Measurements from ENCODE around the gene MCCC2. TPM values are rescaled to one million over a fixed set of nuclear protein-coding genes. Genes with fewer than 3 reads are reported as not detected.

Gene MCCC2
- total and polyA plus RNA-seq, 2 of the 8 experiments (the other 6 are each of a cell fraction or from before 2014, with no cell fraction given), result 71.7 to 86.6 TPM

DNA sequence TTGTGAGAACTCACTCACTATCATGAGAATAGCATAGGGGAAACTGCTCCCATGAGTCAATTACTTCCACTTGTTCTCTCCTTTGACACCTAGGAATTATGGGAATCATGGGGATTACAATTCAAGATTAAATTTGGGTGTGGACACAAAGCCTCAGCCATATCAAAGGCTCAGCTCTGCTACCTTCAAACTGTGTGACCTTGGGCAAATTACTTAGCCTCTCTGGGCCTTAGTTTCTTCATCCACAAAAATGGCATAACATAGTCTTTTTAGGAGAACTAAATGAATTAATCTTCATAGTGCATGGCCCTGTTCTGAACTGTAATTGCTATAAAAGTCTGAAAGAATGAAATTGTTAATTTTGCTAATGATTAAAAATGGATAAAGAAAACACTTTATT is 113.7 kb downstream of the MCCC2 start:
- Histone ChIP-seq H2AFZ (ENCODE audit: low read length) (no peak overlapping the region), H3K4ac (replicated peaks; ENCODE audit: insufficient read length, low read depth, low read length) (no peak overlapping the region), H3K56ac (replicated peaks; ENCODE audit: insufficient read length, low read depth, low read length) (no peak overlapping the region), H3K4me1 (replicated peaks in 1 of 4; ENCODE audit: control insufficient read depth in 3 of 4, insufficient read depth in 4 of 4, low read length in 3 of 4) (peaks cover 0 to 3% (median under 1%) of the 10 kb centered on the region in 4 experiments; a peak in 2 of 7 replicates), H3K18ac (ENCODE audit: extremely low read depth, low read length) (no peak overlapping the region), H3K36me3 (ENCODE audit: control insufficient read depth in 2 of 4, insufficient read depth in 4 of 4, low read length in 3 of 4) (no peaks in the 10 kb centered on the region), H3K27ac (ENCODE audit: low read depth, low read length) (no peak overlapping the region), H3K79me2 (ENCODE audit: control insufficient read depth in 1 of 2, insufficient read depth in 2 of 2, low read length in 2 of 2) (no peaks in the 10 kb centered on the region), H3K14ac (ENCODE audit: insufficient read length) (no peak overlapping the region), H2BK5ac (ENCODE audit: low read depth, low read length) (no peak overlapping the region), H4K91ac (replicated peaks; ENCODE audit: insufficient read length, low read length) (no peak overlapping the region), H4K8ac (ENCODE audit: extremely low read depth, insufficient read depth, low read length) (no peak overlapping the region), H2BK15ac (ENCODE audit: low read length) (no peak overlapping the region), H2BK120ac (replicated peaks; ENCODE audit: low read depth, low read length) (no peak overlapping the region), H3K27me3 (replicated peaks in 1 of 4; ENCODE audit: control insufficient read depth in 3 of 4, extremely low read depth in 1 of 4, insufficient read depth in 3 of 4, low read length in 3 of 4) (no peaks in the 10 kb centered on the region), H3K4me3 (ENCODE audit: extremely low read depth in 1 of 4, insufficient read depth in 2 of 4, low read depth in 3 of 4, low read length in 4 of 4) (no peak overlapping the region), H4K5ac (ENCODE audit: insufficient read length, low read depth, low read length) (no peak overlapping the region), H3K79me1 (ENCODE audit: low read depth, low read length) (no peaks in the 10 kb centered on the region), H2BK20ac (ENCODE audit: low read length) (no peak overlapping the region), H3K23ac (ENCODE audit: insufficient read length) (no peak overlapping the region), H3K4me2 (ENCODE audit: insufficient read depth in 1 of 2, low read depth in 2 of 2, low read length in 2 of 2) (no peak overlapping the region), H4K20me1 (replicated peaks in 1 of 2; ENCODE audit: control insufficient read depth in 1 of 2, insufficient read depth in 2 of 2, low read length in 2 of 2) (no peaks in the 10 kb centered on the region), H3K9me3 (ENCODE audit: insufficient read depth in 2 of 2, low read depth in 1 of 2, low read length in 1 of 2) (no peaks in the 10 kb centered on the region), H3K23me2 (ENCODE audit: low read depth, low read length) (peaks cover 2% of the 10 kb centered on the region; the same call in 1 of the 2 replicates), H2BK12ac (ENCODE audit: low read depth, low read length) (no peak overlapping the region), H2AK5ac (ENCODE audit: low read depth, low read length) (no peak overlapping the region), H3K9ac (replicated peaks in 1 of 4; ENCODE audit: extremely low read depth in 1 of 4, low read depth in 3 of 4, low read length in 3 of 4) (no peak overlapping the region)
- TF ChIP-seq SUZ12 (IDR thresholded peaks at IDR 0.05; ENCODE audit: low read length) (no peak), RXRA (IDR thresholded peaks at IDR 0.05; ENCODE audit: insufficient read depth, low read depth, low read length) (no peak), BRCA1 (IDR thresholded peaks at IDR 0.05; ENCODE audit: low read depth, low read length) (no peak)
- no peak for DNase-seq (ENCODE audit: low read depth in 1 of 2, low spot score in 2 of 2)
- CTCF ChIA-PET (ENCODE audit: partially characterized antibody), result interaction anchor here (0.6 to 0.7 kb wide), 2 partner anchors 19 to 97 kb away, joined by 3 read pairs; partner anchors contain the start of gene CARTPT
- FAIRE-seq, result no peak
- POLR2A ChIA-PET (ENCODE audit: partially characterized antibody), result interaction anchor here (0.9 kb wide), 1 partner anchor 10 kb away, joined by 3 read pairs; no protein-coding TSS in a partner anchor

All from H1 (cell line).